LNCAP (cell line): ENCODE results near the gene DDX18.
A peak's percentile ranks its signal among the peaks of the same experiment; 100 is the strongest.

Experiments
- CTCF ChIP-seq: fragments of 450-650 bp; IDR thresholded peaks from 2 replicates; pipeline ENCODE4 v1.5.1; 2017; ENCODE audit warnings: mild to moderate bottlenecking

DDX18 gene

GRCh38 chr2:117814417-117815264 lies at the start of gene DDX18:
Gene DDX18 (plus strand): TSS chr2:117814691. CDS start chr2:117814778, 87 bp downstream.
- TF ChIP-seq CTCF = peak; percentile 95

- no peak for TF ChIP-seq CTCF
These were observed 43.8 kb upstream of the DDX18 start for GRCh38 chr2:117770730-117771129.

- TF ChIP-seq CTCF = peak; percentile 50; the same call in 1 of the 2 replicates
These were observed 42.4 kb upstream of the DDX18 start for GRCh38 chr2:117771969-117772630.

- TF ChIP-seq CTCF = no peak
These were observed 39.8 kb upstream of the DDX18 start for GRCh38 chr2:117774716-117775115.

- no peak for TF ChIP-seq CTCF
These were observed 38.7 kb upstream of the DDX18 start for GRCh38 chr2:117775703-117776219.

GRCh38 chr2:117776888-117777287 lies 37.6 kb upstream of the DDX18 start:
- no peak for TF ChIP-seq CTCF

GRCh38 chr2:117785740-117786139 lies 28.8 kb upstream of the DDX18 start:
- TF ChIP-seq CTCF = peak; percentile 55; the same call in 1 of the 2 replicates
